IMR-90 (cell line): ENCODE data around the gene NFATC3.

Experiments used
- BHLHE40 ChIP-seq: fragments of 150-350 bp; IDR thresholded peaks from 2 replicates; pipeline ENCODE4 v1.6.1; 2016; ENCODE audit warnings: mild to moderate bottlenecking, low read depth, low read length
- CHD1 ChIP-seq: IDR thresholded peaks from 2 replicates; pipeline ENCODE4 v1.6.1; 2012; ENCODE audit warnings: low read depth, low read length, improper control_type of control experiment
- MAZ ChIP-seq: IDR thresholded peaks from 2 replicates; pipeline ENCODE4 v1.6.1; 2012; ENCODE audit warnings: low read depth, mild to moderate bottlenecking, low read length, improper control_type of control experiment, moderate library complexity, borderline replicate concordance
- POLR2A ChIP-seq: IDR thresholded peaks from 2 replicates; pipeline ENCODE4 v1.6.1; 2012; ENCODE audit warnings: mild to moderate bottlenecking, low read depth, low read length
- TF ChIP-seq, protein P1 (sequence below): conservative IDR thresholded peaks from 2 replicates; pipeline ENCODE4 v1.5.1; 2012; ENCODE audit warnings: mild to moderate bottlenecking, low read depth, low read length, improper control_type of control experiment

DNA sequence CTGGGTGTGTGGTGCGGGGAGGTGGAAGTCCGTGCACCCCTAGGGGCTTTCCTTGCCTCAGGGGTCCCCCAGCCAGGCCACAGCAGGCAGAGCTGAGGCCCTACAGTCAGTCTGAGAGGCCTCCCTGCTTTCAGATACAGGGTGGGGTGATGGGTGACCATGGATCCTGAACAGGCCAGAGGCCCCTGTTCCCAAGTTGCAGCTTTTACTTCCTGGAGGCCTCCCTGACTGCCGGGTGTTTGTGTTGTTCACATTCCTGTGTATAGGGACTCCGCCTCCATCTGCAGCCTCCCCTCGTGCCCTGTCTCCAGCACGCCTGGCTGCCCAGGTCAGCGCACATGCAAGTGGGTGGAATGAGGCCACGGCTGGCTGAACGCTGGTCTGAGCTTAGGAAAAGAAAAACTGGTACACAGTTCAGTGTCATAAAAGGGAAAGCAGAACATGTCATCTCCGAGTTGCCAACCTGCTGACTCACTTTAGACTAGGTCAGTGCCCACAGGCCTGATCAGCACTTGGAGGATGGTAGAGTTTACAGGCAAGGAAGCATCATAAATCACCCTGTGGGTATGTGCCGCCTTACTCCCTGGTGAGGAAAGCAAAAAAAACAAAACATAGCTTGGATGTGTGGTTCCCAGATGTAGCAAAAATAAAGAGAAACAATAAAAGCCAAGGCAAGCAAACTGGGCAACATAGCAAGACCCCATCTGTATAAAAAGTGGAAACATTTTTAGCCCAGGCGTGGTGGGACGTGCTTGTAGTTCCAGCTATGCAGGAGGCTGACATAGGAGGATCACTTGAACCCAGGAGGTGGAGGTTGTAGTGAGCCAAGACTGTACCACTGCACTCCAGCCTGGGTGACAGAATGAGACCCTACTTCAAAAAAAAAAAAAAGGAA, 173.0 kb downstream of the NFATC3 start:
- TF ChIP-seq, protein P1, sequence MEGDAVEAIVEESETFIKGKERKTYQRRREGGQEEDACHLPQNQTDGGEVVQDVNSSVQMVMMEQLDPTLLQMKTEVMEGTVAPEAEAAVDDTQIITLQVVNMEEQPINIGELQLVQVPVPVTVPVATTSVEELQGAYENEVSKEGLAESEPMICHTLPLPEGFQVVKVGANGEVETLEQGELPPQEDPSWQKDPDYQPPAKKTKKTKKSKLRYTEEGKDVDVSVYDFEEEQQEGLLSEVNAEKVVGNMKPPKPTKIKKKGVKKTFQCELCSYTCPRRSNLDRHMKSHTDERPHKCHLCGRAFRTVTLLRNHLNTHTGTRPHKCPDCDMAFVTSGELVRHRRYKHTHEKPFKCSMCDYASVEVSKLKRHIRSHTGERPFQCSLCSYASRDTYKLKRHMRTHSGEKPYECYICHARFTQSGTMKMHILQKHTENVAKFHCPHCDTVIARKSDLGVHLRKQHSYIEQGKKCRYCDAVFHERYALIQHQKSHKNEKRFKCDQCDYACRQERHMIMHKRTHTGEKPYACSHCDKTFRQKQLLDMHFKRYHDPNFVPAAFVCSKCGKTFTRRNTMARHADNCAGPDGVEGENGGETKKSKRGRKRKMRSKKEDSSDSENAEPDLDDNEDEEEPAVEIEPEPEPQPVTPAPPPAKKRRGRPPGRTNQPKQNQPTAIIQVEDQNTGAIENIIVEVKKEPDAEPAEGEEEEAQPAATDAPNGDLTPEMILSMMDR = no peak
- no peak for TF ChIP-seq POLR2A
- TF ChIP-seq CHD1 = no peak
- peak; percentile 72; the same call in 1 of the 2 replicates for TF ChIP-seq BHLHE40
- TF ChIP-seq MAZ = no peak
